Memory B cell (primary cell): ENCODE data around the gene NRDC.
"Not testable (repeated sequence)": the region's sequence is repeated elsewhere in the genome, so short reads cannot be mapped to it uniquely, and the experiment has no call there.

Source experiments
- ATAC-seq: fragments of 150-1000 bp; cut with Tn5 transposase; 2 replicates; pipeline ENCODE4 v1.10.0; 2021; ENCODE audit warnings: low read depth, mild to moderate bottlenecking, moderate library complexity
- DNase-seq, 2 donors: peaks; one replicate each; pipeline ENCODE4 v3.0.0; 2022; ENCODE audit warnings: low spot score in 2 of 2
- H3K27ac Mint-ChIP-seq: one replicate; pipeline ENCODE4 v1.8.0; 2022; ENCODE audit warnings: mild to moderate bottlenecking, moderate library complexity, mixed read lengths
- H3K27me3 Mint-ChIP-seq: one replicate; pipeline ENCODE4 v1.8.0; 2022; ENCODE audit warnings: mixed read lengths
- H3K36me3 Mint-ChIP-seq: one replicate; pipeline ENCODE4 v1.8.0; 2022; ENCODE audit warnings: mild to moderate bottlenecking, mixed read lengths
- H3K4me1 Mint-ChIP-seq: one replicate; pipeline ENCODE4 v1.8.0; 2022; ENCODE audit warnings: mixed read lengths
- H3K4me3 Mint-ChIP-seq: one replicate; pipeline ENCODE4 v1.8.0; 2022; ENCODE audit warnings: mild to moderate bottlenecking, moderate library complexity, mixed read lengths
- H3K9me3 Mint-ChIP-seq: one replicate; pipeline ENCODE4 v1.8.0; 2022; ENCODE audit warnings: mixed read lengths

The NRDC gene

GRCh38 chr1:51907079-51907702, 28.7 kb upstream of the NRDC start:
- Mint-ChIP-seq H3K36me3 (peaks cover 2% of the 10 kb centered on the region), H3K4me1 (peaks cover 8% of the 10 kb centered on the region), H3K4me3 (no peak overlapping the region), H3K27ac (peak overlapping the region; percentile 35), H3K27me3 (peaks cover 7% of the 10 kb centered on the region), H3K9me3 (peaks cover 2% of the 10 kb centered on the region)
- DNase-seq (no peak), ATAC-seq (no peak)

GRCh38 chr1:51906306-51907078, 28.0 kb upstream of the NRDC start:
- no peak for DNase-seq
- H3K27ac Mint-ChIP-seq = peak overlapping the region; percentile 77
- H3K36me3 Mint-ChIP-seq = peaks cover 2% of the 10 kb centered on the region
- peaks cover 7% of the 10 kb centered on the region for H3K27me3 Mint-ChIP-seq
- ATAC-seq = no peak
- H3K4me3 Mint-ChIP-seq = no peak overlapping the region
- peaks cover 2% of the 10 kb centered on the region for H3K9me3 Mint-ChIP-seq
- H3K4me1 Mint-ChIP-seq = peaks cover 8% of the 10 kb centered on the region

GRCh38 chr1:51902456-51902855, 23.9 kb upstream of the NRDC start:
- DNase-seq (no peak), ATAC-seq (no peak)
- H3K27ac Mint-ChIP-seq = no peak overlapping the region
- H3K4me1 Mint-ChIP-seq = peaks cover 6% of the 10 kb centered on the region
- H3K4me3 Mint-ChIP-seq = no peak overlapping the region
- peaks cover 2% of the 10 kb centered on the region for H3K9me3 Mint-ChIP-seq
- peaks cover 14% of the 10 kb centered on the region for H3K27me3 Mint-ChIP-seq
- H3K36me3 Mint-ChIP-seq = peaks cover 4% of the 10 kb centered on the region

GRCh38 chr1:51901151-51901550, 22.6 kb upstream of the NRDC start:
- Mint-ChIP-seq H3K27me3 (peaks cover 17% of the 10 kb centered on the region), H3K36me3 (peaks cover 2% of the 10 kb centered on the region), H3K9me3 (no peaks in the 10 kb centered on the region), H3K4me1 (no peaks in the 10 kb centered on the region), H3K4me3 (no peak overlapping the region), H3K27ac (no peak overlapping the region)
- no peak for ATAC-seq
- no peak for DNase-seq

- H3K4me3 Mint-ChIP-seq = no peak overlapping the region
These were observed 20.5 kb upstream of the NRDC start for GRCh38 chr1:51899022-51899421.

GRCh38 chr1:51898090-51898734, 19.7 kb upstream of the NRDC start:
- H3K4me1 Mint-ChIP-seq = no peaks in the 10 kb centered on the region
- DNase-seq (no peak), ATAC-seq (no peak)
- no peak overlapping the region for H3K27ac Mint-ChIP-seq
- no peak overlapping the region for H3K4me3 Mint-ChIP-seq
- H3K27me3 Mint-ChIP-seq = peaks cover 24% of the 10 kb centered on the region
- peaks cover 2% of the 10 kb centered on the region for H3K36me3 Mint-ChIP-seq
- H3K9me3 Mint-ChIP-seq = no peaks in the 10 kb centered on the region

More at GRCh38 chr1:51899022-51899421, 20.5 kb upstream of the NRDC start:
- no peaks in the 10 kb centered on the region for H3K4me1 Mint-ChIP-seq
- no peaks in the 10 kb centered on the region for H3K9me3 Mint-ChIP-seq
- H3K27me3 Mint-ChIP-seq = peaks cover 24% of the 10 kb centered on the region
- H3K36me3 Mint-ChIP-seq = peaks cover 2% of the 10 kb centered on the region
- ATAC-seq (no peak), DNase-seq (no peak)
- no peak overlapping the region for H3K27ac Mint-ChIP-seq

- peaks cover 2% of the 10 kb centered on the region for H3K36me3 Mint-ChIP-seq
- no peak overlapping the region for H3K4me3 Mint-ChIP-seq
- H3K27ac Mint-ChIP-seq = no peak overlapping the region
- DNase-seq (no peak), ATAC-seq (no peak)
- no peaks in the 10 kb centered on the region for H3K9me3 Mint-ChIP-seq
- no peaks in the 10 kb centered on the region for H3K4me1 Mint-ChIP-seq
- H3K27me3 Mint-ChIP-seq = peaks cover 24% of the 10 kb centered on the region
These were observed 19.1 kb upstream of the NRDC start for GRCh38 chr1:51897699-51898031.

GRCh38 chr1:51894748-51895147, 16.2 kb upstream of the NRDC start:
- ATAC-seq, H3K4me3 Mint-ChIP-seq, H3K27ac Mint-ChIP-seq, H3K9me3 Mint-ChIP-seq, H3K4me1 Mint-ChIP-seq, DNase-seq, H3K36me3 Mint-ChIP-seq: not testable (repeated sequence)
- H3K27me3 Mint-ChIP-seq = peaks cover 28% of the 10 kb centered on the region

- H3K4me1 Mint-ChIP-seq = peaks cover 14% of the 10 kb centered on the region
- H3K4me3 Mint-ChIP-seq = no peak overlapping the region
- peaks cover 2% of the 10 kb centered on the region for H3K27me3 Mint-ChIP-seq
- no peak for DNase-seq
- no peak overlapping the region for H3K27ac Mint-ChIP-seq
- H3K9me3 Mint-ChIP-seq = no peaks in the 10 kb centered on the region
- no peaks in the 10 kb centered on the region for H3K36me3 Mint-ChIP-seq
- no peak for ATAC-seq
These were observed 265 bp downstream of the NRDC start for GRCh38 chr1:51878308-51878615.

- no peak overlapping the region for H3K27ac Mint-ChIP-seq
These were observed 856 bp downstream of the NRDC start for GRCh38 chr1:51877434-51878307.

GRCh38 chr1:51875836-51876235, 2.7 kb downstream of the NRDC start:
- no peak for DNase-seq
- ATAC-seq = no peak
- Mint-ChIP-seq H3K4me1 (peaks cover 25% of the 10 kb centered on the region), H3K36me3 (peaks cover 6% of the 10 kb centered on the region), H3K27ac (no peak overlapping the region), H3K9me3 (no peaks in the 10 kb centered on the region), H3K27me3 (no peaks in the 10 kb centered on the region), H3K4me3 (no peak overlapping the region)

More at GRCh38 chr1:51877434-51878307, 856 bp downstream of the NRDC start:
- no peaks in the 10 kb centered on the region for H3K9me3 Mint-ChIP-seq
- DNase-seq = no peak
- H3K4me3 Mint-ChIP-seq = no peak overlapping the region
- H3K36me3 Mint-ChIP-seq = no peaks in the 10 kb centered on the region
- ATAC-seq = no peak
- H3K27me3 Mint-ChIP-seq = peaks cover 2% of the 10 kb centered on the region
- H3K4me1 Mint-ChIP-seq = peaks cover 12% of the 10 kb centered on the region

- H3K36me3 Mint-ChIP-seq = peaks cover 6% of the 10 kb centered on the region
- no peak overlapping the region for H3K4me3 Mint-ChIP-seq
- no peak for ATAC-seq
- no peaks in the 10 kb centered on the region for H3K27me3 Mint-ChIP-seq
- H3K4me1 Mint-ChIP-seq = peaks cover 26% of the 10 kb centered on the region
- H3K27ac Mint-ChIP-seq = no peak overlapping the region
- DNase-seq = no peak
- no peaks in the 10 kb centered on the region for H3K9me3 Mint-ChIP-seq
These were observed 3.2 kb downstream of the NRDC start for GRCh38 chr1:51875291-51875772.

GRCh38 chr1:51873270-51873669, 5.3 kb downstream of the NRDC start:
- not testable (repeated sequence) for H3K27me3 Mint-ChIP-seq, H3K9me3 Mint-ChIP-seq, H3K4me3 Mint-ChIP-seq, H3K36me3 Mint-ChIP-seq, H3K27ac Mint-ChIP-seq, ATAC-seq, DNase-seq
- peaks cover 29% of the 10 kb centered on the region for H3K4me1 Mint-ChIP-seq
